ENCODE data around the gene CXCL12.

Gene CXCL12

DNA sequence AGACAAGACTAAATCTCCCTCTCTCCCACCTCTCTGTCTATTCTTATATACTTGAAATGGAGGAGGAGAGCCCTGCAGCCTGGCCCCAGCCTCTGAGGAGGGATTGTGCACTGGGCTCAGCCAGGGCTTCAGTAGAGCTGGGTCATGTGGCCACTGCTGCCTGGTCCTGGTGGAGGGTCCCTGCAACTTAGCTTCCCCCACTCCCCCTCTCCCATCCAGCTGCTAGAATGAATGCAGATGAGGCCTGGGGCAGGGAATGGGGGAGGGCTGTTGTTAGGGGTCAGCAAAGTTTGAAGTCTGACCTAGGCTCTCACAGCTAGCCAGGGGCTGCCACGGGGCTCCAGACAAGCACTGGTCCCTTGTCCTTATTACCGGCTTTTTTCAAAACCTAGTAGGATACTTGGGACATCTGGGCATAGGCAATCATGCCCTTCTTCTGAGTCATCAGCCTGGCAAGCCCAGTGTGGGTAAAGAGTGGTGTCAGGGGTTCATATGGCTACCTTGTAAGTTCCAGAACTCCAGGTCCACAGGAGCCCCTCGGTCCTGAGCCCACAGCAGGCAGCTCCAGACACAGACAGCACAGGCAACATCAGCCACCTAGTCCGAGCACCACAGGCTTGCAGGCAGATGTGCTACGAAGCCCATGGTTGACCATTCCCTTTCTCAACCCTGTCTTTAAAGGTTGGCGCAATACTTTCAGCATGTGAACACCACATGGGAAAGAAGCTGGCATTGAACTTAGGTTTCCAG, 12.8 kb upstream of the CXCL12 start:
- Histone ChIP-seq H3K4me3 (ENCODE audit: severe bottlenecking) (no peak overlapping the region), H3K27ac (ENCODE audit: poor library complexity, severe bottlenecking) (no peak overlapping the region), H3K9me3 (ENCODE audit: severe bottlenecking) (no peaks in the 10 kb centered on the region), H3K36me3 (ENCODE audit: low read depth) (no peaks in the 10 kb centered on the region), H3K4me1 (ENCODE audit: insufficient read depth, poor library complexity, severe bottlenecking) (no peaks in the 10 kb centered on the region), H3K27me3 (ENCODE audit: insufficient read depth, poor library complexity, severe bottlenecking) (no peaks in the 10 kb centered on the region)
- ATAC-seq (ENCODE audit: low read depth) (no peak; the same call in 2 of the 3 replicates), DNase-seq (ENCODE audit: low spot score) (no peak)
- TF ChIP-seq, protein P1, sequence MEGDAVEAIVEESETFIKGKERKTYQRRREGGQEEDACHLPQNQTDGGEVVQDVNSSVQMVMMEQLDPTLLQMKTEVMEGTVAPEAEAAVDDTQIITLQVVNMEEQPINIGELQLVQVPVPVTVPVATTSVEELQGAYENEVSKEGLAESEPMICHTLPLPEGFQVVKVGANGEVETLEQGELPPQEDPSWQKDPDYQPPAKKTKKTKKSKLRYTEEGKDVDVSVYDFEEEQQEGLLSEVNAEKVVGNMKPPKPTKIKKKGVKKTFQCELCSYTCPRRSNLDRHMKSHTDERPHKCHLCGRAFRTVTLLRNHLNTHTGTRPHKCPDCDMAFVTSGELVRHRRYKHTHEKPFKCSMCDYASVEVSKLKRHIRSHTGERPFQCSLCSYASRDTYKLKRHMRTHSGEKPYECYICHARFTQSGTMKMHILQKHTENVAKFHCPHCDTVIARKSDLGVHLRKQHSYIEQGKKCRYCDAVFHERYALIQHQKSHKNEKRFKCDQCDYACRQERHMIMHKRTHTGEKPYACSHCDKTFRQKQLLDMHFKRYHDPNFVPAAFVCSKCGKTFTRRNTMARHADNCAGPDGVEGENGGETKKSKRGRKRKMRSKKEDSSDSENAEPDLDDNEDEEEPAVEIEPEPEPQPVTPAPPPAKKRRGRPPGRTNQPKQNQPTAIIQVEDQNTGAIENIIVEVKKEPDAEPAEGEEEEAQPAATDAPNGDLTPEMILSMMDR (IDR thresholded peaks at IDR 0.05; ENCODE audit: poor library complexity, severe bottlenecking) = no peak

DNA sequence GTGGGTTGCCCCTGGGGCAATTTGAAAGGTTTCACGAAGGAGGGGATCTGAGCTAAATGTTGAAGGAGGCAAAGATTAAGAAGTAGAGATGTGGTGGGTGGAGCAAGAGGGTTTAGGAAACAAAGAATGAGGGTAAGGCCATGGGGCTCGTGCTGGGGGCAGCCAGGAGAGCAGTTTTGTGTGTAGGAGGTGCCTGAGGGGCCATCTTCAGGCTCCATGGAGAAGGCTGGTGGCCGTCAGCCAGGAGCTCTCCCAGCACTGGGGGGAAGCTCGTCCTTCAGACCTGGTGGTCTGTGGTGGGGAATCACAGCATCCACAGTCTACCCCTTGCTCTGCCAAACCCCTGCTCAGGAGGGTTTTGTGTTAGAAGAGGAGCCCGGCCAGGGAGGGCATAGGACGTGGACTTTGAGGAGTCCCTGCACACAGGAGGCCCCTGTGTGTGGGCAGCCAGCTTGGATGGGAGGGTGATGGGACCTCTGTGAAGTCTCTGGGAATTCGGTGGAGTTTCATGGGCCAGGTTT, 11.8 kb upstream of the CXCL12 start:
- DNase-seq (ENCODE audit: low spot score) = no peak
- no peaks in the 10 kb centered on the region for H3K36me3 ChIP-seq (ENCODE audit: low read depth)
- ATAC-seq (ENCODE audit: low read depth) = no peak
- TF ChIP-seq, protein P1 (IDR thresholded peaks at IDR 0.05; ENCODE audit: poor library complexity, severe bottlenecking) = no peak
- H3K4me1 ChIP-seq (ENCODE audit: insufficient read depth, poor library complexity, severe bottlenecking) = no peaks in the 10 kb centered on the region
- no peaks in the 10 kb centered on the region for H3K9me3 ChIP-seq (ENCODE audit: severe bottlenecking)
- no peak overlapping the region for H3K27ac ChIP-seq (ENCODE audit: poor library complexity, severe bottlenecking)
- H3K4me3 ChIP-seq (ENCODE audit: severe bottlenecking) = no peak overlapping the region
- H3K27me3 ChIP-seq (ENCODE audit: insufficient read depth, poor library complexity, severe bottlenecking) = no peaks in the 10 kb centered on the region

DNA sequence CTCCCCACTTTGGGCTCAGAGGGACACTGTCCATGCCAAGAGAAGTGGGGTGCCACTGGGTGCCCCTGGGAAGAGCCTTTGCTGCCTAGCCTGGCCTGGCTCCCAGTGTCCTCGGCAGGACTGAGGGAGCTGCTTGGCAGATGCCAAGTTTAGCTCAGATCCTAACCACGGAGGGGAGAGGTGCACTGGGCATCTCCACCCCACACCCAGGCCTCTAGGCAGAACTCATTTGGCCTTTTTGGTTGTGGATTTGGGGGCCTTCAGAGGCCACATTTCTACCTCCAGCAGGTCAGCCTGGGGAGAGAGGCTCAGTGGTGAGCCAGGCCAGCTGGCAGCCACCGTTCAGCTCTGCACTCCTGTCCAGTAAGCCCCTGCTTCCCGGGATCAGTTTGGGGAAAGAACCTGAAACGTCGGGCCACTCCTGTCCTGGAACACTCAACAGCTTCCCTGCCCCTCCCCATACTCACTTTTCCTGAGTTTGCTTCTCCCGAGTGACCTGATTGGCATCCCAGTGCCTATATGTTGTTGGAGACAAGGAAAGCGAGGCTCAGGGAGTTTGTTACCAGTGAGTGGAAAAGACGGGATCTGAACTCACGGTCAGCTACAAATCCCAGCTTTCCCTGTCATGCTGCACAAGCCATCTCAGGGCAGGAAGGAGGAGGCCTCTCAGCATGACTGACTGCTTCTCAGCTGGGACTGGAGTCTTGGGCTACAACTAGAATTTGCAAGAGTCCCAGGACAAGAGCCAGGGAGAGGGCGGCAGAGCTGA, 11.2 kb upstream of the CXCL12 start:
- ATAC-seq (ENCODE audit: low read depth) = no peak
- Histone ChIP-seq H3K4me3 (ENCODE audit: severe bottlenecking) (no peak overlapping the region), H3K27ac (ENCODE audit: poor library complexity, severe bottlenecking) (no peak overlapping the region), H3K36me3 (ENCODE audit: low read depth) (no peaks in the 10 kb centered on the region), H3K9me3 (ENCODE audit: severe bottlenecking) (no peaks in the 10 kb centered on the region), H3K27me3 (ENCODE audit: insufficient read depth, poor library complexity, severe bottlenecking) (no peaks in the 10 kb centered on the region), H3K4me1 (ENCODE audit: insufficient read depth, poor library complexity, severe bottlenecking) (no peaks in the 10 kb centered on the region)
- no peak for DNase-seq (ENCODE audit: low spot score)
- TF ChIP-seq, protein P1 (IDR thresholded peaks at IDR 0.05; ENCODE audit: poor library complexity, severe bottlenecking) = no peak

DNA sequence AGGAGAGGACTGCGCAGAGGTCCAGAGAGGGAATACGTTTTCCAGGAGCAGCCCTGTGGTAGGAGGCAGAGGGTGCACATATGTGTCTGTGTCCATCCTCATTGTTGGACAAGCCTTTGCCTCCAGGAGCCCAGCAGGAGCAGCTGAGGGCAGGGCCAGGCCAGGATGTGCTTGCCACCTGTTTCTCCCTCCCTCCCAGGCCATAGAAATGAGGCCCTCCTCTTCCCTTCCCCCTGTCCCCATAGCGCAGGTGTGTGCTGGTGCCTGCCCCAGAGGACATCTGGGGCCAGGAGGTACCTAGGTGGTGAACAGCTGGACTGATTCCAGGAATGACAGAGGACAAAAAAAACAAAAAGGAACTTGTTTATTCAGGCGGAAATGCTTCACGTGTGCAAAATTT, 10.5 kb upstream of the CXCL12 start:
- TF ChIP-seq, protein P1 (IDR thresholded peaks at IDR 0.05; ENCODE audit: poor library complexity, severe bottlenecking) = no peak
- no peak overlapping the region for H3K27ac ChIP-seq (ENCODE audit: poor library complexity, severe bottlenecking)
- H3K4me3 ChIP-seq (ENCODE audit: severe bottlenecking) = no peak overlapping the region
- no peaks in the 10 kb centered on the region for H3K9me3 ChIP-seq (ENCODE audit: severe bottlenecking)
- DNase-seq (ENCODE audit: low spot score) (no peak), ATAC-seq (ENCODE audit: low read depth) (no peak)
- no peaks in the 10 kb centered on the region for H3K4me1 ChIP-seq (ENCODE audit: insufficient read depth, poor library complexity, severe bottlenecking)
- H3K27me3 ChIP-seq (ENCODE audit: insufficient read depth, poor library complexity, severe bottlenecking) = no peaks in the 10 kb centered on the region
- H3K36me3 ChIP-seq (ENCODE audit: low read depth) = no peaks in the 10 kb centered on the region
